HEK293T (cell line): ENCODE results near the gene NUTM1.

ENCODE experiments used
- CTCF ChIA-PET: fragments of 350-600 bp; formaldehyde crosslinking; extraction: SDS; loops from one replicate; lab custom pipeline; 2021; ENCODE audit warnings: antibody characterized with exemption, inconsistent platforms; lab: Yijun Ruan, JAX
- POLR2A ChIA-PET: fragments of 350-600 bp; formaldehyde crosslinking; extraction: SDS; loops from one replicate; lab custom pipeline; 2020; ENCODE audit warnings: antibody characterized with exemption, inconsistent platforms; lab: Yijun Ruan, JAX
- DNase-seq: peaks from one replicate; pipeline ENCODE4 v3.0.0; 2012; ENCODE audit warnings: mixed read lengths; ENCODE audit errors: extremely low spot score
- ARNT ChIP-seq: fragments of 450-650 bp; IDR thresholded peaks from 2 replicates; pipeline ENCODE4 v1.6.1; 2017; ENCODE audit warnings: mild to moderate bottlenecking
- BHLHE40 ChIP-seq: fragments of 450-650 bp; IDR thresholded peaks from 2 replicates; pipeline ENCODE4 v1.6.1; 2016; ENCODE audit warnings: mild to moderate bottlenecking, moderate library complexity, borderline replicate concordance
- CTBP1 ChIP-seq: fragments of 450-650 bp; IDR thresholded peaks from 2 replicates; pipeline ENCODE4 v1.6.1; 2016; ENCODE audit warnings: borderline replicate concordance
- ELF4 ChIP-seq: fragments of 450-650 bp; IDR thresholded peaks from 2 replicates; pipeline ENCODE4 v1.6.1; 2017; ENCODE audit warnings: antibody characterized with exemption
- FOXA1 ChIP-seq: fragments of 450-650 bp; IDR thresholded peaks from 2 replicates; pipeline ENCODE4 v1.6.1; 2016; ENCODE audit warnings: mild to moderate bottlenecking
- FOXK2 ChIP-seq: fragments of 450-650 bp; IDR thresholded peaks from 2 replicates; pipeline ENCODE4 v1.6.1; 2016; ENCODE audit warnings: mild to moderate bottlenecking
- FOXM1 ChIP-seq: fragments of 450-650 bp; IDR thresholded peaks from 2 replicates; pipeline ENCODE4 v1.6.1; 2017; ENCODE audit warnings: mild to moderate bottlenecking, borderline replicate concordance
- HDGF ChIP-seq: fragments of 450-650 bp; IDR thresholded peaks from 2 replicates; pipeline ENCODE4 v1.6.1; 2017; ENCODE audit warnings: antibody characterized with exemption, borderline replicate concordance
- L3MBTL2 ChIP-seq: fragments of 450-650 bp; conservative IDR thresholded peaks from 2 replicates; pipeline ENCODE4 v1.6.1; 2016; ENCODE audit warnings: mild to moderate bottlenecking
- LEF1 ChIP-seq: fragments of 450-650 bp; IDR thresholded peaks from 2 replicates; pipeline ENCODE4 v1.6.1; 2017; ENCODE audit warnings: mild to moderate bottlenecking, borderline replicate concordance
- NFRKB ChIP-seq: fragments of 450-650 bp; IDR thresholded peaks from 2 replicates; pipeline ENCODE4 v1.6.1; 2016; ENCODE audit warnings: mild to moderate bottlenecking, moderate library complexity
- PKNOX1 ChIP-seq: fragments of 450-650 bp; IDR thresholded peaks from 2 replicates; pipeline ENCODE4 v1.6.1; 2016
- SP1 ChIP-seq: fragments of 450-650 bp; IDR thresholded peaks from 2 replicates; pipeline ENCODE4 v1.6.1; 2017
- SUZ12 ChIP-seq: fragments of 450-650 bp; IDR thresholded peaks from 2 replicates; pipeline ENCODE4 v1.6.1; 2016; ENCODE audit warnings: mild to moderate bottlenecking
- TARDBP ChIP-seq: fragments of 450-650 bp; IDR thresholded peaks from 2 replicates; pipeline ENCODE4 v1.6.1; 2016
- ZNF384 ChIP-seq: fragments of 450-650 bp; IDR thresholded peaks from 2 replicates; pipeline ENCODE4 v1.6.1; 2016

The NUTM1 gene

DNA sequence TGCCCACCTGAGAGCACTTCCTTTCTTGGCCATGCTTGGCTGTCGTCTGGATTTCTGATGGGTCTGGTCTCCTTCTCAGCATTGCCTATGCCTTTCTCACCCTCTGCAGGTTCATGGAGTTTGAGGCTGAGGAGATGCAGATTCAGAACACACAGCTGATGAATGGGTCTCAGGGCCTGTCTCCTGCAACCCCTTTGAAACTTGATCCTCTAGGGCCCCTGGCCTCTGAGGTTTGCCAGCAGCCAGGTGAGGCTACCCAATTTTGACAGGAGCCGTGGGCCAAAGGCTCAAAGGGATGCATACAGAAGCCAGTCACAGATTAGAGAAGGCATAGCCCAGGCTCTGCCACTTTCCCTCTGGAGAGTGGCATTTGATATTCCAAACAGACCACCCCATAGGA, 10.5 kb downstream of the NUTM1 start:
- POLR2A ChIA-PET = interaction anchor here (0.8 kb wide), 1 partner anchor 13 kb away, joined by 5 read pairs; the partner anchor contains the start of gene LPCAT4
- CTCF ChIA-PET = interaction anchor here (2.0 kb wide), 1 partner anchor 13 kb away, joined by 6 read pairs; the partner anchor contains the start of gene LPCAT4

DNA sequence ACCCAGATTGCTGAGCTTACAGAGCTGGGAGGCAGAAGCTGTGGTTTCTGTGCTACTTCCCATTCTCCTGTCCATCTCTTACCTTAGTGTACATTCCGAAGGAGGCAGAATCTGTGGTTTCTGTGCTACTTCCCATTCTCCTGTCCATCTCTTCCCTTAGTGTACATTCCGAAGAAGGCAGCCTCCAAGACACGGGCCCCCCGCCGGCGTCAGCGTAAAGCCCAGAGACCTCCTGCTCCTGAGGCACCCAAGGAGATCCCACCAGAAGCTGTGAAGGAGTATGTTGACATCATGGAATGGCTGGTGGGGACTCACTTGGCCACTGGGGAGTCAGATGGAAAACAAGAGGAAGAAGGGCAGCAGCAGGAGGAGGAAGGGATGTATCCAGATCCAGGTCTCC, 11.2 kb downstream of the NUTM1 start:
- TF ChIP-seq L3MBTL2 = no peak
- no peak for TF ChIP-seq LEF1
- TF ChIP-seq SP1 = no peak
- TF ChIP-seq PKNOX1 = no peak
- no peak for TF ChIP-seq FOXA1
- no peak for TF ChIP-seq SUZ12
- no peak for TF ChIP-seq ARNT
- no peak for TF ChIP-seq ELF4
- TF ChIP-seq HDGF = no peak
- TF ChIP-seq FOXM1 = no peak
- TF ChIP-seq NFRKB = no peak
- TF ChIP-seq CTBP1 = no peak
- no peak for TF ChIP-seq BHLHE40
- TF ChIP-seq ZNF384 = no peak
- TF ChIP-seq TARDBP = no peak
- no peak for TF ChIP-seq FOXK2
- POLR2A ChIA-PET = interaction anchor here (0.9 to 1.1 kb wide), 2 partner anchors 11 to 12 kb away, joined by 3 to 5 read pairs; partner anchors contain the start of genes LPCAT4, NOP10 and NUTM1
- CTCF ChIA-PET = interaction anchor here (2.0 kb wide), 1 partner anchor 12 kb away, joined by 6 read pairs; the partner anchor contains the start of gene LPCAT4
- no peak for DNase-seq

More for the DNA sequence above, 10.5 kb downstream of the NUTM1 start:
- TF ChIP-seq PKNOX1 = no peak
- no peak for TF ChIP-seq BHLHE40
- no peak for TF ChIP-seq ARNT
- no peak for TF ChIP-seq NFRKB
- TF ChIP-seq L3MBTL2 = no peak
- TF ChIP-seq HDGF = no peak
- no peak for TF ChIP-seq TARDBP
- no peak for TF ChIP-seq ZNF384
- TF ChIP-seq FOXK2 = no peak
- no peak for TF ChIP-seq SUZ12
- no peak for TF ChIP-seq FOXA1
- TF ChIP-seq LEF1 = no peak
- no peak for TF ChIP-seq FOXM1
- no peak for TF ChIP-seq SP1
- TF ChIP-seq ELF4 = no peak
- no peak for TF ChIP-seq CTBP1
- DNase-seq = no peak

- POLR2A ChIA-PET = interaction anchor here (0.9 to 1.1 kb wide), 2 partner anchors 11 to 12 kb away, joined by 3 to 5 read pairs; partner anchors contain the start of genes LPCAT4, NOP10 and NUTM1
- no peak for DNase-seq
- TF ChIP-seq ELF4 = no peak
- TF ChIP-seq ARNT = no peak
- no peak for TF ChIP-seq L3MBTL2
- TF ChIP-seq SUZ12 = no peak
- no peak for TF ChIP-seq FOXM1
- TF ChIP-seq NFRKB = no peak
- CTCF ChIA-PET = interaction anchor here (1.4 to 2.0 kb wide), 2 partner anchors 11 to 12 kb away, joined by 3 to 6 read pairs; partner anchors contain the start of genes LPCAT4, NOP10 and NUTM1
Observed at GRCh38 chr15:34355241-34355640, 12.1 kb downstream of the NUTM1 start.

DNA sequence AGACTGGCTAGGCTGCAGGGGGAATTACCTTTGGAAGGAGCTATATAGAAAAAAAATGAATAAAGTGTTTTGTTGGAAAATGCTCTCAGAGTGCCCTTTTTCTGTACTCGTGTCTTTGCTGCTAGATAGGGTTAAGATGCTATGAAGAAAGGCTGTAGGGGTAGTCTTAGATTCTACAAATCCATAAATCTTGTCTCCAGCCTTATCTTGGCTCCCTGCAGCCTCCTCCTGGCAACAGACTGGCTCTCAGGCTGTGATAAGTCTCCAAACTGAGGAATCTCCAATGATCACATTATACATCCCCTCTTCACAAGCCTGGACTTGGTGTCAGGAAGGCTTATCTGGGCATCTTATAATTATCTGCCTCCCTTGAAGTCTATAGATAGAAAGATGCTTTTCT, 14.5 kb downstream of the NUTM1 start:
- ChIA-PET CTCF (no interaction called here), POLR2A (interaction anchor here (1.0 to 1.6 kb wide), 2 partner anchors 9 to 134 kb away, joined by 3 to 6 read pairs; partner anchors contain the start of gene LPCAT4)
- TF ChIP-seq SUZ12 = no peak
- no peak for TF ChIP-seq TARDBP
- TF ChIP-seq HDGF = no peak
- no peak for TF ChIP-seq L3MBTL2
- TF ChIP-seq BHLHE40 = no peak
- no peak for TF ChIP-seq ARNT
- TF ChIP-seq FOXA1 = no peak
- no peak for TF ChIP-seq LEF1
- TF ChIP-seq NFRKB = no peak
- TF ChIP-seq SP1 = no peak
- no peak for TF ChIP-seq FOXM1
- no peak for TF ChIP-seq FOXK2
- no peak for DNase-seq

- CTCF ChIA-PET = no interaction called here
- POLR2A ChIA-PET = interaction anchor here (1.0 to 1.6 kb wide), 2 partner anchors 8 to 135 kb away, joined by 3 to 6 read pairs; partner anchors contain the start of gene LPCAT4
- peak; percentile 19 for DNase-seq
- TF ChIP-seq CTBP1 = no peak
- TF ChIP-seq HDGF = no peak
- no peak for TF ChIP-seq SP1
- TF ChIP-seq BHLHE40 = no peak
- no peak for TF ChIP-seq L3MBTL2
- no peak for TF ChIP-seq ELF4
- TF ChIP-seq FOXA1 = no peak
Observed at GRCh38 chr15:34358367-34358766, 15.3 kb downstream of the NUTM1 start.

DNA sequence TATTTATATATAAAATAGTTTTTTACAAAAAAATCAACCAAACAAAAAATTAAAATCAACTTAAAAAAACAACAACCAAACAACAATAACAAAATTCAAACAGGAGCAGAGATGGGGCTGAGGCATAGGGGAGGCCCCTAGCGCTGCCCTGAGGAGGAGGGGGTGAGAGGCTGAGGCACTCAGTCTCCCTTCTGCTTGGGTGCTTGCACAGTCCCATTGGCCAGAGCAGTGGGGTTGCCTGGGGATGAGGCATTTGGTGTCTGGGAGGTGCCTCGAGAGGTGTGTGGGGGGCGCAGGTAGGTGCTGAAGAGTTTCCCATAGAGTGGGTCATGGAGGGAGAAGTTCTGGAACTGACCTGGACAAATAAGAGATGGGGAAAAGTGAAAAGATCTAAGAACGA, 15.8 kb downstream of the NUTM1 start:
- TF ChIP-seq LEF1 (no peak), FOXM1 (no peak), SUZ12 (no peak), NFRKB (no peak), TARDBP (no peak), HDGF (no peak), L3MBTL2 (no peak)
- ChIA-PET CTCF (no interaction called here), POLR2A (no interaction called here)
- DNase-seq = no peak
